ENCODE measurements around the gene MPP2.

DNA sequence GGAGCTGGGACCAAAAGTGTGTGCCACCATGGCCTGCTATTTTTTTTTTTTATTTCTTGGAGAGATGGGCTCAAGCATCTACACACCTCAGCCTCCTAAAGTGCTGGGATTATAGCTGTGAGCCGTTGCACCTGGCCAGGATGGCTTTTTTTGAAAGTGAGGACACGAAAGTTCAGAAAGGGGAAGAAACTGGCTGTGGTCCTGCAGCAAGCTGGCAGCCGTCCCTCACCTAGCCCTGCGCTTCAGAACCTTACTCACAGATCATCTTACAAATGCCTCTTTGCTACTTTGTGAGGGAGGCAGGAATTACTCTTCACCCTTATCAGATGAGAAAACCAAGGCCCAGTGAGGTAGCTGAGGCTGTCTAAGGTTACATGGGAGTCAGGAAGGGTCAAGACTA is 39.4 kb upstream of the MPP2 start:
- TF ChIP-seq, protein P1, sequence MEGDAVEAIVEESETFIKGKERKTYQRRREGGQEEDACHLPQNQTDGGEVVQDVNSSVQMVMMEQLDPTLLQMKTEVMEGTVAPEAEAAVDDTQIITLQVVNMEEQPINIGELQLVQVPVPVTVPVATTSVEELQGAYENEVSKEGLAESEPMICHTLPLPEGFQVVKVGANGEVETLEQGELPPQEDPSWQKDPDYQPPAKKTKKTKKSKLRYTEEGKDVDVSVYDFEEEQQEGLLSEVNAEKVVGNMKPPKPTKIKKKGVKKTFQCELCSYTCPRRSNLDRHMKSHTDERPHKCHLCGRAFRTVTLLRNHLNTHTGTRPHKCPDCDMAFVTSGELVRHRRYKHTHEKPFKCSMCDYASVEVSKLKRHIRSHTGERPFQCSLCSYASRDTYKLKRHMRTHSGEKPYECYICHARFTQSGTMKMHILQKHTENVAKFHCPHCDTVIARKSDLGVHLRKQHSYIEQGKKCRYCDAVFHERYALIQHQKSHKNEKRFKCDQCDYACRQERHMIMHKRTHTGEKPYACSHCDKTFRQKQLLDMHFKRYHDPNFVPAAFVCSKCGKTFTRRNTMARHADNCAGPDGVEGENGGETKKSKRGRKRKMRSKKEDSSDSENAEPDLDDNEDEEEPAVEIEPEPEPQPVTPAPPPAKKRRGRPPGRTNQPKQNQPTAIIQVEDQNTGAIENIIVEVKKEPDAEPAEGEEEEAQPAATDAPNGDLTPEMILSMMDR (IDR thresholded peaks at IDR 0.05) = no peak
- TF ChIP-seq POLR2A (IDR thresholded peaks at IDR 0.05) = no peak

Data from testis (tissue), 2 donors.